ENCODE data around the gene VASP.

VASP gene

GRCh38 chr19:45517641-45518468 is 10.6 kb downstream of the VASP start:
- no peak for DNase-seq

GRCh38 chr19:45518469-45518826 is 11.2 kb downstream of the VASP start:
- DNase-seq, result no peak

- DNase-seq, result no peak
Measured at GRCh38 chr19:45522010-45522941, 15.0 kb downstream of the VASP start.

- peak; percentile 72 for DNase-seq
Measured at GRCh38 chr19:45523642-45524256, 16.5 kb downstream of the VASP start.

GRCh38 chr19:45524575-45525129 is 17.4 kb downstream of the VASP start:
- DNase-seq, result no peak

- peak; percentile 32 for DNase-seq
Measured at GRCh38 chr19:45526143-45526542, 18.9 kb downstream of the VASP start.

- no peak for DNase-seq
Measured at GRCh38 chr19:45526971-45527370, 19.7 kb downstream of the VASP start.

- DNase-seq, result no peak
Measured at GRCh38 chr19:45527731-45528130, 20.5 kb downstream of the VASP start.

- no peak for DNase-seq
Measured at GRCh38 chr19:45528149-45528743, 21.0 kb downstream of the VASP start.

- DNase-seq, result no peak
Measured at GRCh38 chr19:45528744-45529419, 21.6 kb downstream of the VASP start.

- no peak for DNase-seq
Measured at GRCh38 chr19:45529420-45529785, 22.1 kb downstream of the VASP start.

- no peak for DNase-seq
Measured at GRCh38 chr19:45531349-45531748, 24.1 kb downstream of the VASP start.

GRCh38 chr19:45539459-45539858 is 32.2 kb downstream of the VASP start:
- DNase-seq, result no peak

GRCh38 chr19:45542234-45542668 is 35.0 kb downstream of the VASP start:
- no peak for DNase-seq

- DNase-seq, result no peak
Measured at GRCh38 chr19:45547211-45547770, 40.0 kb downstream of the VASP start.

GRCh38 chr19:45547965-45548609 is 40.8 kb downstream of the VASP start:
- no peak for DNase-seq

GRCh38 chr19:45553464-45553863 is 46.2 kb downstream of the VASP start:
- no peak for DNase-seq

GRCh38 chr19:45554481-45554880 is 47.2 kb downstream of the VASP start:
- DNase-seq, result no peak

GRCh38 chr19:45556835-45557234 is 49.6 kb downstream of the VASP start:
- no peak for DNase-seq

GRCh38 chr19:45558399-45558878 is 51.2 kb downstream of the VASP start:
- peak; percentile 26 for DNase-seq

GRCh38 chr19:45560038-45560437 is 52.8 kb downstream of the VASP start:
- DNase-seq, result no peak
